ENCODE measurements around the gene AVEN.

AVEN gene

GRCh38 chr15:33987444-33987843, 51.6 kb downstream of the AVEN start:
- DNase-seq (ENCODE audit: low read depth in 1 of 2, low spot score in 1 of 2): no peak

GRCh38 chr15:33985751-33986150, 53.3 kb downstream of the AVEN start:
- DNase-seq (ENCODE audit: low read depth in 1 of 2, low spot score in 1 of 2): no peak

GRCh38 chr15:33985287-33985686, 53.7 kb downstream of the AVEN start:
- no peak for DNase-seq (ENCODE audit: low read depth in 1 of 2, low spot score in 1 of 2)

GRCh38 chr15:33982516-33982915, 56.5 kb downstream of the AVEN start:
- no peak for DNase-seq (ENCODE audit: low read depth in 1 of 2, low spot score in 1 of 2)

- DNase-seq (ENCODE audit: low read depth in 1 of 2, low spot score in 1 of 2): no peak
Measured at GRCh38 chr15:33980159-33980558, 58.8 kb downstream of the AVEN start.

- DNase-seq (ENCODE audit: low read depth in 1 of 2, low spot score in 1 of 2): no peak
Measured at GRCh38 chr15:33975022-33975565, 63.9 kb downstream of the AVEN start.

DNA sequence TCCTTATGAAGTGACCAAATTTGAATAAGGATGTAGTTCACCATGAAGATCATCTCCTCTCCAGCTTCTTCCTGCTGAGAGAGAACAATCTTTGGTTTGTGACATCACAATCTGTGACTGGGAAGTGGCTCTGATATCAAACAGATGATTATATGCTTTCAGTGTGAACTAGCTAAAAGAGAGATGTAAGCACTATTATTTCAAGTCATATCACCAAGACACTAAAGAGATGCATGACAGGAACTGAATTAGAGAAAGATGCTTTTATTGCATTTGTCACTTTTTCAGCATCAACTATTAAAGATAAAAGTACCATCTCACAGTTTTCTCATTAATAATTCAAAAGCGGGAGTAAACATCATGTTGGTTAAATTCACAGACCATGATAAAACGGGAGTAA, 67.2 kb downstream of the AVEN start:
- no peak for DNase-seq (ENCODE audit: low read depth in 1 of 2, low spot score in 1 of 2)

- no peak for DNase-seq (ENCODE audit: low read depth in 1 of 2, low spot score in 1 of 2)
Measured at GRCh38 chr15:33968821-33969220, 70.2 kb downstream of the AVEN start.

DNA sequence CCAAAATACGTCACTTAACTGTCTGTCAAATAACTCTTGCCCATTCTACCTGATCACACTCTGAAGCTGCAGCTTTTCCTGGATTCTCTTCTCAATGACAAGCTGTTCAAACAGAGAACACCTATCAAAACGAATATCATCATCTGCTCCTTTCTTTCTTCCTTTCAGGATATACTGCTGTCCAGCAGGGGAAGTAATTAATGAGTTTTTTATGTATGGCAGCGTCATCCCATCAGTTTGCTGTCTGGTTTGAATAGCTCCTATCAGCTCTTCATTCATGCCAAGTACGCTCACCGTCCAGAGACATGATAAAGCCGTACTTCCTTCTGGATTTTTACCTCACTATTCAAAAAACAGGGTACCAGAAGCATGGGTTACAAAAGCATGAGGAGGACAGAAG, 70.8 kb downstream of the AVEN start, which contains the start of gene CHRM5:
Gene CHRM5 (plus strand): TSS at position 274 of the 400 bp plus-strand sequence. CDS start 94,221 bp downstream, outside the sequence.
- DNase-seq (ENCODE audit: low read depth in 1 of 2, low spot score in 1 of 2): no peak

GRCh38 chr15:33964665-33965040, 74.4 kb downstream of the AVEN start:
- no peak for DNase-seq (ENCODE audit: low read depth in 1 of 2, low spot score in 1 of 2)

DNA sequence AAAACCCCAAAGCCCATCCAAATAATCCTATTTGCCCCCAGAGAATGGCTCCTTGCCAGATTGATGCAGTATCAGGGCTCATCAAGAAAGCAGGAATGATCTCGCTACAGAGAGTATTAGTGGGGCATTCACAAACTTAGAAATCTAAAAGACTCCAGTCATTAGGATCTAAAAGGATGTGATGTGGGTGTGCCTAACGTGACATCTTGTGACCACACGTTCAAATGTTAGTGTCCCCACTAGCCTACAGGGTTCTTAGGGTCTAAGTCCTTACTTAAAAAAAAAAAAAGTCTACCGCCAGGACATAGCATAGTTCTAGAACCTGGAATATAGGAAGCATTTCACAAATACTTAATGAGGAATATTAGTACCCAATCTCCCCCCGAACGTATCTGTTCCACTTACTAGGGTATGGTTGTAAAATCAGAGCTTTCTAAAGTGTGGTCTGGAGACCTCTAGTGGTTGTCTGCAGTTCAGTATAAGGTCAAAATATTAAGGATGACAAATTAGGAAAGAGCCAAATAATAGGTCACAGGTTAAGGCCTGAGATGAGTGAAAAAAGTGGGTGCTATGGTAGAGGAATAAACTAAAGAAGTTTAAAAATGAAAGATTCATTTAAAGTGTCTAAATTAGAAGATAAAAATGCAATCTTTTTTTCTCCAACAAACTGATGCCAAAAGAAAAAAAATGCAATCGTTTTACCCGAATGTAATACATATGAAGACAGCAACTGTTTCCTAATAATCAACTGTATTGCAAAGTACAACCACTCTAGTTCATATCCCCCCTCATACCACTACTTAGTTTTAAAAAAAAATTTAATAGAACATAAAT, 75.0 kb downstream of the AVEN start:
- DNase-seq (ENCODE audit: low read depth in 1 of 2, low spot score in 1 of 2): no peak

DNA sequence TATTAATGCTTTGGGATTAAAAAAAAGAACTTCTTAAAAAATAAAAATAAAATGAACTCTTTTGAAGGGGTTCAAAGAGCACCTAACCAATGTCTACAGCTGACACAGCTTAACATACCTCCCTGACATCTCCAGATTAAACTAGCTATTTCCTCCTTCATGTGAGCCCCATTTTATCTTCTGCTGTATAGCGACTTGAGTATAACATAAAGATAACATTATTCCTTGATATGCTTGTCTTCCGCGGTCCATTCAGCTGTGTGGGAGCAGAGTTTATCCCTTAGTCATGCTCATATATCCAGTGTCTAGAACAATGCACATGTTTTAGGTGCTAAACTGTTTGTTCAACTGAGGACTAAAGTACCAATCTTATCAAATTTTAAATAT, 78.5 kb downstream of the AVEN start:
- no peak for DNase-seq (ENCODE audit: low read depth in 1 of 2, low spot score in 1 of 2)

- no peak for DNase-seq (ENCODE audit: low read depth in 1 of 2, low spot score in 1 of 2)
Measured at GRCh38 chr15:33959844-33960548, 79.0 kb downstream of the AVEN start.

DNA sequence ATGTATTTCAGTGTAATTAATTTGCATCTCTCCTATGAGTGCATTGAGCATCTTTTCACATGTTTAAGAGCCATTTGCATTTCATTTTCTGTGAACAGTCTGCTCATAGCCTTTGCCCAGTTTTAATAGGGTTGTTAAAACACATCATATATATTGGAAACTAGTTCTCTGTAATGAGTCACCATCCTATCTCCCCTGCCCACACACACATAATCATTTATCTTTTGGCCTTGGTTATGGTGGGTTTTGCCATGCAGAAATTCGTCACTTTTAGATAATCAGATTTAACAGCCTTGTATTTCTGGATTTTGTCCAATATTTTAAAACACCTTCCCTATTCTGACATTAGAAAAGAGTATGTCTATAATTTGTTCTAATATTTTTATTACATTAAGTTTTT, 82.6 kb downstream of the AVEN start:
- no peak for DNase-seq (ENCODE audit: low read depth in 1 of 2, low spot score in 1 of 2)

DNA sequence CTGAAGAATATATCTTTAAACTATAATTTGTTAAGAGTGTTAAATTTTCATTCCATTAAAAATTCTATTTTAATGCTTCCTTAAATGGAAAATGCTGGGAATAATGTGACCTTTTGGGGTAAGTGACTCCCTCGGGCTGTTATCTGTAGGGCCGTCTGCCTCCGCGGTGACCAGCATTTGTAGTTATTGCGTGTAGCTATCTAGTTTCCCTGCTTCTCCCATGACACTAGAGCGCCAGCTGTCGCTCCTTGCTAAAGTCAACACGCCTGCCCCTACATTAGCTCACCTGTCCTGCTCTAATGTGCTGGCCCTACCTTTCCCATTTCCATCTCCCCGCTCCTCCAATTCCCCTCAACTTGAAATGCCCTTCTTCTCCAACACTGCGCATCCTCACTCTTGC, 83.1 kb downstream of the AVEN start:
- DNase-seq (ENCODE audit: low read depth in 1 of 2, low spot score in 1 of 2): no peak

DNA sequence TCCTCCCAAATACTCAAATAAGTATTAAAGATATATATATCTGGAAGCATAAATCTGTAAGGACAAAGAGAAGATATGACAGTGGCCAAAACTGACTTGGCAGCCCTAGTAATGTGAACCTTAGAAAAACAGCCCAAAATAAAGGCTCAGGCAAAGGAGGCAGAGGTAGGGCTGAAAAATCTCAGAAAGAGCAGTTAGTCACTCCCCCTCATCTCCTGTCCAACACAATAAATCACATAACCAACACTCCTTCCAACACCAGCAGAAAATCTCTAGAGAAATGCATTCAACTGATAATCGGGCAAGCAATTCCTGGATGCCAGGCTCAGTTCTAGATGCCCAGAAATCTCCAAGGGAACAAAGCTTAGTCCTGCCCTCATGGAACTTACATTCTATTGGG, 92.9 kb downstream of the AVEN start:
- DNase-seq (ENCODE audit: low read depth in 1 of 2, low spot score in 1 of 2): no peak

DNA sequence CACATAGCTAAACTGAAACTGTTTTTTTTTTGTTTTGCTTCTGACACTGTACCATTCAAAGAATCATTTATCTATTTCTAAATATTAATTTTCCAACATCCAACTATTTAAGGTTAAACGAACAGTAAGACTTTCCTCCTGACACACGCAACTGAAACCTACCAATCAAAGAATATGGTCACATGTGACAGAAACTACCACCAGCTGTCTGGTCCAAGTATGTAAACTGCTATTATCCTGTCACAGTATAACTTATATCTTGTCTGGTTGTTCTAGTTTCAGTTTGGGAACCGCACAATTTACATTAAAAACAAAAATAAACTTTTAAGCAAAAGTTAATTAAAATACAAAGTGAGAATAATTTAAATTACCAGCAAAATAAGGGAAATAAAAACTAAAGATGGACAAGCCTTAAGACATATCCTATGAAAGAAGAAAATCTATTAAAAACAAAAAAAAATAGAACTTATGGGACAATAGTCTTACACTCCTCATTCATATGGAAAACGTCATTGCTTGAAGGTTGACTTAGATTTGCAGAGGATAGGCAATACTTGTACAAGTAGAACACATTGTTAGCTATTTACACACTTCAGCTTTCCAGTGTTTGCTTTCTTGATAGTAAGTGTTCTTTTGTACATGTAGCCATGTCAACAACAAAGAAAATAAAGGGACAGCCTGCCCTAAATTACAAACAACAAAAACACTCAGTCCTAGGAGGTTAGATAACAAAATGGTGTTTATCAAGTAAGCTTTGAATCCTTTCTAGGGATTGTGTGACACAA, 97.5 kb downstream of the AVEN start:
- DNase-seq (ENCODE audit: low read depth in 1 of 2, low spot score in 1 of 2): no peak

- DNase-seq (ENCODE audit: low read depth in 1 of 2, low spot score in 1 of 2): no peak
Measured at GRCh38 chr15:33934921-33935320, 104.1 kb downstream of the AVEN start.

DNA sequence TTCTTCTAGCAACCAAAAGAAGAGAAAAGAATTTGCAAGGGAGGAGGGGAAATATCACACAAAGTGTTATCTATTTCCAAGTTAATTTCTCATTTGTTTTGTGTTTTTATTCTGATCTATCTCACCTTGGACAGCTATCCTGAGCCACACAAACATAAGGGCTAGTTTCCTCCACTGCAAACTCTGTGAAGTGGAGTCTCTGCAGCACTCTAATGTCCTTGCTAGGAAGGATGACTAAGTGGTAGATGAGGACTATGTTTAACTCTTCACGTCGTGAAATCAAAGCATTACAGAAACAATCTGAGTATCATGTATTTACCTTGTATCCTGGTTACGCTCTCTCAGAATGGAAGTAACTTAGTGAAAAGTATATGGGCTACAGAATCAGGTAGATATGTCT, 104.6 kb downstream of the AVEN start:
- DNase-seq (ENCODE audit: low read depth in 1 of 2, low spot score in 1 of 2): no peak

DNA sequence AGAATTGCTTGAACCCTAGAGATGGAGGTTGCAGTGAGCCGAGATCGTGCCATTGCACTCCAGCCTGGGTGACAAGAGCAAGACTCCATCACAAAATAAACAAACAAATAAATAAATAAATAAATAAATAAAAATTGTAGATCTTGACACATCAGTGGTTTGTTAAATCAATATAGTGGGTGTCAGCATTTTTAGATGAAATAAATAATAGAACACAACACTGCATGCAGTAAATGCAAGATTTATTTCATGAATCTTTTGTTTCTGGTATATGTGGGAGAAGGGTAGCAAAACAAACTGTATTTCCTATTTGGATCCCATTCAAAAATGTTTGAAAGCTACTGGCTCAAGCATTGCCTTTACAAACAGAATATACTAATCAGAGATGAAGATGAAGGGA, 106.3 kb downstream of the AVEN start:
- no peak for DNase-seq (ENCODE audit: low read depth in 1 of 2, low spot score in 1 of 2)

DNA sequence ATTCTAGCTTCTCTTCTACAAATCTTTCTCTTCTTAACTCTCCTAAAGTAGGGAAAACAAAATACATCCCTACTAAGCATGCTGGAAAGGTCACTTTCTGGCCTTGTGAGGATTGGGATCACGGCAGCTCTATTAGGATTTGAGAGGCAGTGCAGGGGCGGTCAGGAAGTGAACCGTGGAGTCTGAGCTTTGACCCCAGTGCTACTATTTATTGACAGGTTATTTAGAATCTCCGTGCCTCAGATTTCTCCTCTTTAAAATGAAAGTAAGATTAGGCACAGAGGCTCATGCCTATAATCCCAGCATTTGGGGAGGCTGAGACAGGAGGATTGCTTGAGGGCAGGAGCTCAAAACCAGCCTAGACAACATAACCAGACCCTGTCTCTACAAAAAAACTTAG, 112.7 kb downstream of the AVEN start:
- no peak for DNase-seq (ENCODE audit: low read depth in 1 of 2, low spot score in 1 of 2)

DNA sequence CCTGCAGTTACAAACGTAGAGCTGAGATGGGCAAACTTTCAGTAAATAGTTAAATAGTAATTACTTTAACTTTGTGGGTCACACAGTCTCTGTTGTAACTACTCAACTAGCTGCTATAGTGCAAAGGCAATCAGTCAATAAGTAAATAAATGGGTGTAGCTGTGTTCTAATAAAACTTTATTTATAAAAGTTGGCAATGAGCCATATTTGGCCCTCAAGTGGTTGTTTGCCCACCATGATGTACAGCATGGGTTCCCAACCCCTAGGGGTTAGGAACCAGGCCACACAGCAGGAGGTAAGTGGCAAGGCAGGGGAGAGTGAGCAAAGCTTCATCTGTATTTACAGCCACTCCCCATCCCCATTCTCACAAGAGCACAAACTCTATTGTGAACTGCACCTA, 115.6 kb downstream of the AVEN start:
- DNase-seq (ENCODE audit: low read depth in 1 of 2, low spot score in 1 of 2): no peak
